OCI-LY3 (cell line): ENCODE data around the gene LCE1D.

Experiments used
- H2AFZ ChIP-seq: fragments of 200-600, 300-600 bp; shearing (Covaris generic); 2 replicates; pipeline ENCODE4 v1.6.0; 2014; ENCODE audit warnings: antibody characterized with exemption, low read depth, low read length
- H3K27ac ChIP-seq: fragments of 200-600, 300-600 bp; sonication (generic); 2 replicates; pipeline ENCODE4 v1.5.1; 2014; ENCODE audit warnings: mild to moderate bottlenecking, low read length, moderate library complexity, mixed read lengths
- H3K27me3 ChIP-seq: fragments of 200-600, 300-600 bp; sonication (generic); 2 replicates; pipeline ENCODE4 v1.6.1; 2014; ENCODE audit warnings: low read depth, low read length, mixed read lengths
- H3K36me3 ChIP-seq: fragments of 200-600, 300-600 bp; sonication (generic); replicated peaks from 2 replicates; pipeline ENCODE3; 2014; ENCODE audit warnings: low read depth, low read length, mixed read lengths
- H3K4me1 ChIP-seq: fragments of 300-600, 200-600 bp; sonication (generic); 2 replicates; pipeline ENCODE4 v1.6.1; 2014; ENCODE audit warnings: low read length, mixed read lengths
- H3K4me2 ChIP-seq: fragments of 200-600, 300-600 bp; sonication (generic); 2 replicates; pipeline ENCODE4 v1.6.1; 2014; ENCODE audit warnings: low read length, mixed read lengths
- H3K4me3 ChIP-seq: fragments of 300-600, 200-600 bp; sonication (generic); 2 replicates; pipeline ENCODE4 v1.5.1; 2014; ENCODE audit warnings: antibody characterized with exemption, mild to moderate bottlenecking, low read length, moderate library complexity
- H3K79me2 ChIP-seq: fragments of 300-600, 200-600 bp; shearing (Covaris generic); 2 replicates; pipeline ENCODE4 v1.6.1; 2014; ENCODE audit warnings: mild to moderate bottlenecking, low read length, mixed read lengths
- H3K9ac ChIP-seq: fragments of 300-600, 200-600 bp; shearing (Covaris generic); 2 replicates; pipeline ENCODE4 v1.6.0; 2014; ENCODE audit warnings: mild to moderate bottlenecking, low read length, moderate library complexity
- H3K9me3 ChIP-seq: fragments of 200-600, 300-600 bp; shearing (Covaris generic); 2 replicates; pipeline ENCODE4 v1.6.1; 2014; ENCODE audit warnings: low read length, mixed read lengths; ENCODE audit not compliant: insufficient read depth
- H4K20me1 ChIP-seq: fragments of 200-600, 300-600 bp; sonication (generic); 2 replicates; pipeline ENCODE4 v1.6.1; 2016; ENCODE audit warnings: low read length, mixed read lengths; ENCODE audit not compliant: insufficient read depth
- CTCF ChIP-seq: fragments of 200-600, 300-600 bp; sonication (generic); IDR thresholded peaks from 2 replicates; pipeline ENCODE4 v1.5.1; 2014; ENCODE audit warnings: antibody characterized with exemption, low read length, low read depth
- EZH2phosphoT487 ChIP-seq: fragments of 200-600 bp; shearing (Covaris generic); IDR thresholded peaks from 2 replicates; pipeline ENCODE4 v1.6.1; 2018; ENCODE audit warnings: antibody characterized with exemption, mixed run types, low read depth

The LCE1D gene

GRCh38 chr1:152786077-152786476, 10.4 kb upstream of the LCE1D start, which contains the start of gene LCE1E:
Gene LCE1E, plus strand, starts transcription at chr1:152786257. Its CDS starts 1,043 bp downstream, at chr1:152787300.
- Histone ChIP-seq H3K79me2 (no peaks in the 10 kb centered on the region), H3K4me2 (no peak within 1 kb of the TSS), H3K27ac (no peak within 1 kb of the TSS), H3K9me3 (no peaks in the 10 kb centered on the region), H3K4me1 (no peaks in the 10 kb centered on the region), H3K9ac (no peak within 1 kb of the TSS), H3K36me3 (no peaks in the 10 kb centered on the region), H3K27me3 (peaks cover 51% of the 10 kb centered on the region), H4K20me1 (no peaks in the 10 kb centered on the region), H3K4me3 (no peak within 1 kb of the TSS), H2AFZ (no peak within 1 kb of the TSS)
- no peak for TF ChIP-seq EZH2phosphoT487
- no peak for TF ChIP-seq CTCF

- H3K9ac ChIP-seq: no peak overlapping the region
- H3K4me1 ChIP-seq: no peaks in the 10 kb centered on the region
- no peaks in the 10 kb centered on the region for H3K36me3 ChIP-seq
- no peaks in the 10 kb centered on the region for H3K9me3 ChIP-seq
- no peak for TF ChIP-seq CTCF
- no peak for TF ChIP-seq EZH2phosphoT487
- no peaks in the 10 kb centered on the region for H4K20me1 ChIP-seq
- no peak overlapping the region for H3K4me2 ChIP-seq
- no peak overlapping the region for H2AFZ ChIP-seq
- no peak overlapping the region for H3K4me3 ChIP-seq
- peaks cover 17% of the 10 kb centered on the region for H3K27me3 ChIP-seq
- H3K27ac ChIP-seq: no peak overlapping the region
- H3K79me2 ChIP-seq: no peaks in the 10 kb centered on the region
Measured at GRCh38 chr1:152795686-152796085, 835 bp upstream of the LCE1D start.

GRCh38 chr1:152801333-152801732, 4.8 kb downstream of the LCE1D start:
- H4K20me1 ChIP-seq: no peaks in the 10 kb centered on the region
- peaks cover 38% of the 10 kb centered on the region for H3K27me3 ChIP-seq
- H3K36me3 ChIP-seq: no peaks in the 10 kb centered on the region
- TF ChIP-seq CTCF: no peak
- TF ChIP-seq EZH2phosphoT487: no peak
- H3K9me3 ChIP-seq: no peaks in the 10 kb centered on the region
- H3K4me2 ChIP-seq: no peak overlapping the region
- H3K4me1 ChIP-seq: no peaks in the 10 kb centered on the region
- no peak overlapping the region for H2AFZ ChIP-seq
- no peak overlapping the region for H3K4me3 ChIP-seq
- H3K27ac ChIP-seq: no peak overlapping the region
- no peak overlapping the region for H3K9ac ChIP-seq
- no peaks in the 10 kb centered on the region for H3K79me2 ChIP-seq

GRCh38 chr1:152806576-152806975, 10.1 kb downstream of the LCE1D start, which contains the start of gene LCE1C:
Gene LCE1C, minus strand, starts transcription at chr1:152806651. Its CDS starts 1,173 bp downstream, at chr1:152805478.
- H3K9me3 ChIP-seq: no peaks in the 10 kb centered on the region
- H3K4me1 ChIP-seq: peaks cover 14% of the 10 kb centered on the region
- H3K79me2 ChIP-seq: no peaks in the 10 kb centered on the region
- H3K4me3 ChIP-seq: no peak within 1 kb of the TSS
- H2AFZ ChIP-seq: no peak within 1 kb of the TSS
- H3K4me2 ChIP-seq: no peak within 1 kb of the TSS
- peaks cover 39% of the 10 kb centered on the region for H3K27me3 ChIP-seq
- no peaks in the 10 kb centered on the region for H4K20me1 ChIP-seq
- H3K27ac ChIP-seq: no peak within 1 kb of the TSS
- H3K36me3 ChIP-seq: no peaks in the 10 kb centered on the region
- TF ChIP-seq EZH2phosphoT487 (no peak), CTCF (no peak)
- no peak within 1 kb of the TSS for H3K9ac ChIP-seq
